Activated CD4-positive, alpha-beta T cell treated with anti-CD3 and anti-CD28 coated beads for 48 hours (primary cell): ENCODE results near the gene GABBR2.

Experiments
- DNase-seq: peaks from one replicate; pipeline ENCODE4 v3.0.0-alpha.2; 2020

GABBR2 gene

DNA sequence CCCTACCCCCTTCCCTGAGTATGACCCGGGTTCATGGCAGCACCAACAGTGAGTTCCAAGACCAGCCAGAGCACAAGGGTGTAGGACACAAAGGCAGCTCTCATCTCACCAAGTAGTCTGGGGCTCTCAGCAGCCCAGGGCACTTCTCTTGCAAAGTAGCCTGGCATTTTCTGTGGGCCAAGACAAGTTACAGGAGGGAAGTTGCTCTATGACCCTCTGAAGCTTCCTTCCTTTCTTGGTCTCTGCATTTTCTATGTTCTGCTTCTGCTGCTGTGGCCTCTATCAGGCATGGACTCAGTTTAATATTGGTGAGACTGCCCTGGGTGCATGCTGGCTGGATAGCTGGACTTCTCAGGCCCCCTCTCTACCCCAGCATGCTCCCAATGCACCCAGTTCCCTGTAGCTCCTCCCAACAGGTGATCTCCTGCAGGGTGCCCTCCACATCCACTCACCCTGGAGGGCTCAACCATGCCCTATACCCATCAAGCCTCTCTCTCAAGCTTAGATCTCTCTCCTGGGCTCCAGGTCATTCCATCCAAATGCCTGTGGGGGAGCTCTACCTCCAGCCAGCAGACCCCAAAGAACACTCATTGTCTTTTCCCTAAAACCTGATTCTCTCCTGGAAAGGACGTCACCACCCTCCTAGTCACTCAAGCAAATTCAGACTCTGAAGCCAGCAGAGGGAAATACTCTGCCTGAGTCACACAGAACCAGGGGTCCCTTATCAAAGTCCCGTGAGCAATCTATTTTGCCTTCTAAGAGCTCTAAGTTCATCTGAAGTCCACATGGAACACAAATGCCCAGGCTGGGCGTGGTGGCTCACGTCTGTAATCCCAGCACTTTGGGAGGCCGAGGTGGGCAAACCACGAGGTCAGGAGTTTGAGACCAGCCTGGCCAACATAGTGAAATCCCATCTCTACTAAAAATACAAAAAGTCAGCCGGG, 467.1 kb downstream of the GABBR2 start:
- DNase-seq, result no peak

DNA sequence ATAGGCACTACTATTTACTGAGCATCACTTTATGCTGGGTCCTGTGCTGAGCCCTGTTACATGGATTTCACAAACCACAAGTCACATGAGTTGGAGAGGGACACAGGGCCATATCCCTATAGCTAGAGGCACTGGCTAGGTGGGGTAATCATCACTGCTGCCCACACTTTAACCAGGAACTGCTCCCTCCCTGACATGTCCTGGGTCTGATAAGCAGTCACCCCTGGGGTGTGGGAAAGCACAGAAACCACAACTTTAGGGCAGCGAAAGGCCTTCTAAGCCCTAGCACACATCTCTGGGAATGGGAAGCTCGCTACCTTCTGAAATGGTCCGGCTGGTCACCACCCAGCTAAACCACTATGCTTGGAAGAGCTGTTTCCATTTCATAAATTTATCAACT, 468.3 kb downstream of the GABBR2 start:
- no peak for DNase-seq
